GM19468 (cell line): ENCODE measurements around the gene AIPL1.

Experiments
- ATAC-seq: cut with Tn5 transposase; IDR thresholded peaks from one replicate; pipeline ENCODE4 v1.9.1; 2021; ENCODE audit warnings: mild to moderate bottlenecking, moderate library complexity, moderate number of reproducible peaks; ENCODE audit not compliant: unreplicated experiment; ENCODE audit errors: extremely low read depth

Gene AIPL1

GRCh38 chr17:6468051-6468790 lies 33.3 kb upstream of the AIPL1 start:
- ATAC-seq = no peak

- no peak for ATAC-seq
Measured at GRCh38 chr17:6467567-6467966, 32.6 kb upstream of the AIPL1 start.

GRCh38 chr17:6465206-6466003 lies 30.5 kb upstream of the AIPL1 start:
- ATAC-seq = no peak

GRCh38 chr17:6464446-6465041 lies 29.6 kb upstream of the AIPL1 start:
- ATAC-seq = no peak

- ATAC-seq = no peak
Measured at GRCh38 chr17:6463616-6464445, 28.9 kb upstream of the AIPL1 start.

- no peak for ATAC-seq
Measured at GRCh38 chr17:6462692-6463091, 27.8 kb upstream of the AIPL1 start.

GRCh38 chr17:6461792-6462524 lies 27.0 kb upstream of the AIPL1 start:
- no peak for ATAC-seq

GRCh38 chr17:6461246-6461645 lies 26.3 kb upstream of the AIPL1 start:
- no peak for ATAC-seq

GRCh38 chr17:6460531-6461161 lies 25.7 kb upstream of the AIPL1 start:
- no peak for ATAC-seq

- no peak for ATAC-seq
Measured at GRCh38 chr17:6458460-6458950, 23.6 kb upstream of the AIPL1 start.

- ATAC-seq = no peak
Measured at GRCh38 chr17:6457688-6458459, 23.0 kb upstream of the AIPL1 start.

GRCh38 chr17:6456914-6457687 lies 22.2 kb upstream of the AIPL1 start:
- no peak for ATAC-seq

GRCh38 chr17:6456321-6456720 lies 21.4 kb upstream of the AIPL1 start:
- ATAC-seq = no peak

GRCh38 chr17:6455321-6455705 lies 20.4 kb upstream of the AIPL1 start:
- ATAC-seq = no peak

GRCh38 chr17:6454495-6455320 lies 19.8 kb upstream of the AIPL1 start:
- no peak for ATAC-seq

- ATAC-seq = no peak
Measured at GRCh38 chr17:6453279-6454024, 18.5 kb upstream of the AIPL1 start.
